HFFc6 (cell line): ENCODE results near the gene ALDH18A1. TPM values are rescaled to one million over a fixed set of nuclear protein-coding genes. Genes with fewer than 3 reads are reported as not detected.

ENCODE experiments used
- DNase-seq: peaks from one replicate; pipeline ENCODE4 v3.0.0-alpha.2; 2018
- H3K27ac Mint-ChIP-seq: 2 replicates; pipeline ENCODE4 v1.8.0; 2020; ENCODE audit warnings: mild to moderate bottlenecking, mixed read lengths
- H3K27me3 Mint-ChIP-seq: 2 replicates; pipeline ENCODE4 v1.8.0; 2021; ENCODE audit warnings: mild to moderate bottlenecking, moderate library complexity, mixed read lengths; ENCODE audit not compliant: insufficient read depth
- H3K36me3 Mint-ChIP-seq: 2 replicates; pipeline ENCODE4 v1.8.0; 2021; ENCODE audit warnings: low read depth, mixed read lengths
- H3K4me1 Mint-ChIP-seq: 2 replicates; pipeline ENCODE4 v1.8.0; 2020; ENCODE audit warnings: low read depth, mixed read lengths
- H3K4me3 Mint-ChIP-seq: 2 replicates; pipeline ENCODE4 v1.8.0; 2020; ENCODE audit warnings: mild to moderate bottlenecking, moderate library complexity, mixed read lengths
- H3K9me3 Mint-ChIP-seq: 2 replicates; pipeline ENCODE4 v1.8.0; 2020; ENCODE audit warnings: mild to moderate bottlenecking, mixed read lengths
- long read RNA-seq: library from polyadenylated mRNA; unstranded; transcript quantifications from one replicate; pipeline ENCODE4 v2.0.0, GENCODE V29; 2019
- total RNA-seq, 6 experiments: library from RNA; stranded (reverse); fragmentation: NEBNext Ultra II Directional; extraction: Animal tissue kit (Norgen Biotek cat#: 25700); gene quantifications; 2 replicates in 1 of 6; 3 replicates in 5 of 6; pipeline ENCODE4 v1.2.3, GENCODE V29; 2021
- TF ChIP-seq, protein P1 (sequence below): fragments of 200-600 bp; sonication (generic); IDR thresholded peaks from 2 replicates; pipeline ENCODE4 v1.5.0; 2021; ENCODE audit warnings: antibody characterized with exemption, mild to moderate bottlenecking

Gene ALDH18A1
- total RNA-seq = 100 to 1,000 TPM; 121 to 145 (median 133) TPM
- long read RNA-seq, transcript ALDH18A1-202 (18 exons, 3,359 nt) = major isoform, 79 of 115 reads
- long read RNA-seq, partial matches to known transcripts = 17 of 115 reads
- long read RNA-seq, other reads (novel, unspliced or antisense) = 15 of 115 reads

DNA sequence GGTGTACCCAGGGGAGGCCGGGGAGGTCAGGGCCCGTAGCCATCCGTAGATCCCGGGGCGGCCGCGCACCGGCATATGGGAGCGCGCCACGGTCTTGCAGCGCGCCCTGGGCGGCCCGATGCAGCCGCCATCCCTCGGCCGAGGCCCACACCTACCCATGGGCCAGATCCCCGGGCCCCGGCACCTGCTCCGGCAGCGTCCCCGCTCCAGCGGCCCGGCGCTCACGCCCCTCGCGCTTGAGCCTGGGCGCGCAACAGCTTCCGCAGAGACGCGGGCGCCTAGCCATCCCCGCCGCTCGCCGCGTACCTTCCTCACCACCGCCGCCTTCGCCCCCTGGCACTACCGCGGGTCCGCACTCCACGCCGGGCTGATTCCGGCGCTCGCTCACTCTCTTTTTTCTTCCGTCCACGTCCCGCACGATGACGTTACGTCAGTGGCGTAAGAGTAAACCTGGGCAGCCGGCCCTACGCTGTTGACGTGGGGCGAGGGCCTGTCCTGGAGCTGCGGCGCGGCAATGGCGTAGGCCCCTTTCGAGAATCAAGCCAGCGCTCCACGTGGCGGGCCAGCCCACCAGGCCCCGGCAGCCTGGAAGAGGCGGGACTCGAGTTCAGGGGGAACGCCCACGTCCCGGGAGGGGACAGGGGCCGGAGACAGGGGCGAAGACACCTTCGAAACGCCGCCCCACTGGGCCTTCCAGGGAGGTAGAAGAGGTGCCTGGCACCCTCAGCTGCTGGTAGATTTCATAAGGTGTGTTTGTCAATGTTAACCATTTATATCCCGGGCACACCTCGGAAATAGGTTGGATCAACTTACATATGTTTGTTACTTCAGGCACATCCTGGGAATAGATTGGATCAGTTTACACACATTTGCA is at the start of gene ALDH18A1:
ALDH18A1 (minus strand) TSS at position 421 of the 874 bp plus-strand sequence. CDS start 3,334 bp downstream, outside the sequence.
- Mint-ChIP-seq H3K9me3 (peaks cover 4% of the 10 kb centered on the region), H3K4me3 (peak within 1 kb of the TSS; percentile 98), H3K27me3 (peaks cover 4% of the 10 kb centered on the region; the same call in 1 of the 2 replicates), H3K27ac (peak within 1 kb of the TSS; percentile 95), H3K36me3 (peaks cover 23% of the 10 kb centered on the region), H3K4me1 (peaks cover 36% of the 10 kb centered on the region)
- TF ChIP-seq, protein P1, sequence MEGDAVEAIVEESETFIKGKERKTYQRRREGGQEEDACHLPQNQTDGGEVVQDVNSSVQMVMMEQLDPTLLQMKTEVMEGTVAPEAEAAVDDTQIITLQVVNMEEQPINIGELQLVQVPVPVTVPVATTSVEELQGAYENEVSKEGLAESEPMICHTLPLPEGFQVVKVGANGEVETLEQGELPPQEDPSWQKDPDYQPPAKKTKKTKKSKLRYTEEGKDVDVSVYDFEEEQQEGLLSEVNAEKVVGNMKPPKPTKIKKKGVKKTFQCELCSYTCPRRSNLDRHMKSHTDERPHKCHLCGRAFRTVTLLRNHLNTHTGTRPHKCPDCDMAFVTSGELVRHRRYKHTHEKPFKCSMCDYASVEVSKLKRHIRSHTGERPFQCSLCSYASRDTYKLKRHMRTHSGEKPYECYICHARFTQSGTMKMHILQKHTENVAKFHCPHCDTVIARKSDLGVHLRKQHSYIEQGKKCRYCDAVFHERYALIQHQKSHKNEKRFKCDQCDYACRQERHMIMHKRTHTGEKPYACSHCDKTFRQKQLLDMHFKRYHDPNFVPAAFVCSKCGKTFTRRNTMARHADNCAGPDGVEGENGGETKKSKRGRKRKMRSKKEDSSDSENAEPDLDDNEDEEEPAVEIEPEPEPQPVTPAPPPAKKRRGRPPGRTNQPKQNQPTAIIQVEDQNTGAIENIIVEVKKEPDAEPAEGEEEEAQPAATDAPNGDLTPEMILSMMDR = no peak
- DNase-seq = peak; percentile 77

DNA sequence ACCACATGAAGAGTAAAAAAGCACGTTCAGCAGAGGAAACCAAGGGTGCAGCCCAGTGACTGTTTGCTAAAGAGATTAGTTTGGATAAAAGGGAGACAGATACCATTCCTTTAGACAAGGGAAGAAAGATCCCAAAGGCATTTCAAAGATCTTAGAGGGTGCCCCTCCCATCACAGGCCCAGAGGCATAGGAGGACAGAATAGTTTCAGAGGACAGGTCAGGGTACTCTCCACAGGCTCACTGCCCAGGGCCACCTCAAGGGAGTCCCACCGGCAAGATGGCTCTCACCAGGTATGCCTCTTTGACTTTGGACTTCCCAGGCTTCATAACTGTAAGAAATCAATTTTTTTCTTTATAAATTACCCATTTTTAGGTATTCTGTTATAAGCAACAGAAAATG is 41.9 kb upstream of the ALDH18A1 start:
- no peak overlapping the region for H3K27ac Mint-ChIP-seq
- no peaks in the 10 kb centered on the region for H3K36me3 Mint-ChIP-seq

DNA sequence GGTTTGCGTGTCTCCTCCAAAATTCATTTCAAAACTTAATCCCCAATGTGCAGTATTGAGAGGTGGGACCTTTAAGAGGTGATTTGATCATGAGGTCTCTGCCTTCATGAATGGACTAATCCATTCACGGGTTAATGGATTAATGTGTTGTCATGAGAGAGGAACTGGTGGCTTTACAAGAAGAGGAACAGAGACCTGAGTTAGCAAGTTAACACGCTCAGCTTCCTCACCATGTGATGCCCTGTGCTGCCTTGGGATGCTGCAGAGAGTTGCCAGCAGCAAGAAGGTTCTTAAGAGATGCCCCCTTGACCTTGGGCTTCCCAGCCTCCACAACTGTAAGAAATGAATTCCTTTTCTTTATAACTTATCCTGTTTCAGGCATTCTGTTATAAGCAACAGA is 40.9 kb upstream of the ALDH18A1 start:
- TF ChIP-seq, protein P1 = no peak
- H3K4me1 Mint-ChIP-seq = peaks cover 13% of the 10 kb centered on the region
- H3K27ac Mint-ChIP-seq = no peak overlapping the region
- peaks cover 7% of the 10 kb centered on the region; the same call in 1 of the 2 replicates for H3K36me3 Mint-ChIP-seq
- peaks cover 18% of the 10 kb centered on the region for H3K27me3 Mint-ChIP-seq
- H3K4me3 Mint-ChIP-seq = no peak overlapping the region
- peaks cover 6% of the 10 kb centered on the region; the same call in 1 of the 2 replicates for H3K9me3 Mint-ChIP-seq
- DNase-seq = no peak

More for the DNA sequence above, 41.9 kb upstream of the ALDH18A1 start:
- TF ChIP-seq, protein P1 = no peak
- no peak for DNase-seq
- H3K4me1 Mint-ChIP-seq = peaks cover 7% of the 10 kb centered on the region
- peaks cover 17% of the 10 kb centered on the region for H3K27me3 Mint-ChIP-seq
- H3K9me3 Mint-ChIP-seq = peaks cover 6% of the 10 kb centered on the region; the same call in 1 of the 2 replicates
- no peak overlapping the region for H3K4me3 Mint-ChIP-seq

DNA sequence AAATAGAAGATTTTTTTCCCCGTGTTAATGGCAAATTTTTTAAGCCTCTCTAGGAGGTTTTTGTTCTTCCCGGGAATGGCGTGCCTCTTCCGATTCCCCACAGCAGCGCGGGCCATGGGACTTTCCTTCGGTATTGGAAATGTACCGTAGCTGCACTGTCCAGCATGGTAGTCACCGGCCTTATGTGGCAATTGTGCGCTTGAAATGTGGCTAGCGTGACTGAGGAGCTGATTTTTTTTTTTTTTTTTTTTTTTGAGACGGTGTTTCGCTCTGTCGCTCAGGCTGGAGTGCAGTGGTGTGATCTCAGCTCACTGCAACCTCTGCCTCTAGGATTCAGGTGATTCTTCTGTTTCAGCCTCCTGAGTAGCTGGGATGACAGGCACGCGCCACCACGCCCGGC is 38.2 kb upstream of the ALDH18A1 start:
- peak overlapping the region; percentile 99; the same call in 1 of the 2 replicates for H3K4me3 Mint-ChIP-seq
- H3K36me3 Mint-ChIP-seq = peaks cover 7% of the 10 kb centered on the region; the same call in 1 of the 2 replicates
- H3K4me1 Mint-ChIP-seq = peaks cover 22% of the 10 kb centered on the region
- DNase-seq = no peak
- H3K27ac Mint-ChIP-seq = no peak overlapping the region
- H3K9me3 Mint-ChIP-seq = peaks cover 6% of the 10 kb centered on the region; the same call in 1 of the 2 replicates
- TF ChIP-seq, protein P1 = no peak
- peaks cover 16% of the 10 kb centered on the region for H3K27me3 Mint-ChIP-seq

DNA sequence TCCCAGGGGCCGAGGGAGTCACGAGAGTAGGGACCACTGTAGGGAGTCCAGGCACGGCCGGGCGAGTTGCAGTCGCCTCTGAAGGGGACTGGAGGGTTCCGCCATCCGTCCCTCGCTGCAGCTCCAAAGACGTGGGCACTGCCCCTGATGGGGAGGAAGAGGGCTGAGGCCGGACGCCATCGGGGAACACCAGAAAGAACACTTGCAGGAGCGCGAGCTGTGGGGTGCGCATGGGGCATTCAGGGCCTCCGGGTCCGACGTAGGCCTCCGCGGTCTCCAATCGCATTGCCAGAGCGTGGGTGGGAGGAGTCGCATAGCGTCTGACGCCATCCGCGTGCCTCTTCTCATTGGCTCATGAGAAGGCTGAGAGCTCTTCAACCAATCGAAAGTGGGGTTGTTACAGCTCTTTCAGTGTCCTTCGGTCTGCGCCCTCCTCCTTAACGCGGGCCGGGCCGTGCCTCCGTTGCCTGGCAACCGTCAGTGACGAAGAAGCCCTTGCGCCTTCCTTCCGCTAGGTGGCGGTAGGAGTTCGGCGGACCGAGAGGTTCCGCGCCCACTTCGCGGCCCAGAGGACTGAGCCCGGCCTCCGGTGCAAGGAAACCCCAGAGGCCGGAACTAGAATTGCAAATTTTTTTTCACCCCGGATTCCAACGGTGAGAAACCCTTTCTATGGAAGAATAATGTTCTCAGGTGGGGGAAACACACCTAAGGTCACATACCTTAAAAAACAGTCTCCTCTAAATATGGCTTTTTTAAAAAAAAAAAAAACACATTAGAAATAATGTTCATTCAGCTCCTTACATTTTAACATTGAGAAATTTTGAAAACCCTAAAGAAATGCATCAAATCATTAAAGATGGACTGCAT is 37.4 kb upstream of the ALDH18A1 start, which contains the start of gene TCTN3:
TCTN3 (minus strand) TSS at position 260 of the 867 bp plus-strand sequence; CDS start at position 232, 28 bp downstream.
- TF ChIP-seq, protein P1 = peak; percentile 100
- Mint-ChIP-seq H3K4me1 (peaks cover 22% of the 10 kb centered on the region), H3K36me3 (peaks cover 7% of the 10 kb centered on the region; the same call in 1 of the 2 replicates), H3K27ac (peak within 1 kb of the TSS; percentile 96), H3K4me3 (peak within 1 kb of the TSS; percentile 99), H3K27me3 (peaks cover 11% of the 10 kb centered on the region), H3K9me3 (peaks cover 6% of the 10 kb centered on the region; the same call in 1 of the 2 replicates)
- DNase-seq = peak; percentile 99
